Fibroblast of lung (primary cell): ENCODE data around the gene BTN2A1.

Experiments
- EZH2 ChIP-seq: IDR thresholded peaks from 2 replicates; pipeline ENCODE4 v1.5.1; 2012; ENCODE audit warnings: low read length, control low read depth, mild to moderate bottlenecking; ENCODE audit errors: missing control alignments
- TF ChIP-seq, protein P1 (sequence below), 2 donors: IDR thresholded peaks in 1 of 2; conservative IDR thresholded peaks in 1 of 2; 1 replicate in 1 of 2; 2 replicates in 1 of 2; pipeline ENCODE4 v1.5.1; 2011 to 2012; ENCODE audit warnings: low read length in 2 of 2, control low read depth in 1 of 2, inconsistent platforms in 1 of 2, low read depth in 1 of 2, mild to moderate bottlenecking in 1 of 2

DNA sequence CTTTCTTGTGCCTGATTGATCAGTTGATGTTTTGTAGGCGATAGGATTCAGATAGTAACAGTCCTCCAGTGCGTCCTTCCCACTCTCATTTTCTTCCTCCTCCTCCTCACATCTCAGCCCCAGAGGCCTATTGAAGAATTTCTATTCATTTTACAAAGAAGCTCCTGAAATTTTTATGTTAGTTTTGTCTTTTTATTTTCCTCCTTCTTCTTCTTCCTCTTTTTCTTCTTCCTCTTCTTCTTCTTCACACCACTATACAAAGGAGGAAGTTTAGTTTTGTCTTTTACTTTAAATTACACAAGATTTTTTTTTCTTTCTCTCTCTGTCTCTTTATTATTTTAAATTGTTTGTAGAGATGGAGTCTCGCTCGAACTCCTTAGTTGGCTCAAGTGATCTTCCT, 19.1 kb downstream of the BTN2A1 start:
- TF ChIP-seq, protein P1, sequence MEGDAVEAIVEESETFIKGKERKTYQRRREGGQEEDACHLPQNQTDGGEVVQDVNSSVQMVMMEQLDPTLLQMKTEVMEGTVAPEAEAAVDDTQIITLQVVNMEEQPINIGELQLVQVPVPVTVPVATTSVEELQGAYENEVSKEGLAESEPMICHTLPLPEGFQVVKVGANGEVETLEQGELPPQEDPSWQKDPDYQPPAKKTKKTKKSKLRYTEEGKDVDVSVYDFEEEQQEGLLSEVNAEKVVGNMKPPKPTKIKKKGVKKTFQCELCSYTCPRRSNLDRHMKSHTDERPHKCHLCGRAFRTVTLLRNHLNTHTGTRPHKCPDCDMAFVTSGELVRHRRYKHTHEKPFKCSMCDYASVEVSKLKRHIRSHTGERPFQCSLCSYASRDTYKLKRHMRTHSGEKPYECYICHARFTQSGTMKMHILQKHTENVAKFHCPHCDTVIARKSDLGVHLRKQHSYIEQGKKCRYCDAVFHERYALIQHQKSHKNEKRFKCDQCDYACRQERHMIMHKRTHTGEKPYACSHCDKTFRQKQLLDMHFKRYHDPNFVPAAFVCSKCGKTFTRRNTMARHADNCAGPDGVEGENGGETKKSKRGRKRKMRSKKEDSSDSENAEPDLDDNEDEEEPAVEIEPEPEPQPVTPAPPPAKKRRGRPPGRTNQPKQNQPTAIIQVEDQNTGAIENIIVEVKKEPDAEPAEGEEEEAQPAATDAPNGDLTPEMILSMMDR (conservative IDR thresholded peaks at IDR 0.05 in 1 of 2, IDR thresholded peaks at IDR 0.05 in 1 of 2; ENCODE audit: low read depth in 1 of 2, low read length in 2 of 2) = no peak
- TF ChIP-seq EZH2 = no peak
